Measurements from ENCODE around the gene TM2D1.

Gene TM2D1

GRCh38 chr1:61641578-61642336 is 83.2 kb downstream of the TM2D1 start:
- peak; percentile 37 for DNase-seq

- DNase-seq = no peak
Measured at GRCh38 chr1:61640531-61641530, 84.1 kb downstream of the TM2D1 start.

GRCh38 chr1:61639608-61640336 is 85.2 kb downstream of the TM2D1 start:
- DNase-seq = no peak

- no peak for DNase-seq
Measured at GRCh38 chr1:61638911-61639605, 85.9 kb downstream of the TM2D1 start.

GRCh38 chr1:61638296-61638695 is 86.6 kb downstream of the TM2D1 start:
- no peak for DNase-seq

- DNase-seq = no peak
Measured at GRCh38 chr1:61637470-61637869, 87.5 kb downstream of the TM2D1 start.

- no peak for DNase-seq
Measured at GRCh38 chr1:61636814-61637213, 88.1 kb downstream of the TM2D1 start.

- no peak for DNase-seq
Measured at GRCh38 chr1:61636376-61636775, 88.6 kb downstream of the TM2D1 start.

GRCh38 chr1:61635557-61635956 is 89.4 kb downstream of the TM2D1 start:
- DNase-seq = no peak

GRCh38 chr1:61631436-61631835 is 93.5 kb downstream of the TM2D1 start:
- no peak for DNase-seq
